Right lobe of liver (tissue), 4 donors: ENCODE results near the gene TIMM10B.

Source experiments
- CTCF ChIP-seq, 4 donors: fragments of 200-600 bp in 3 of 4; fragments of 450-650 bp in 1 of 4; IDR thresholded peaks; one replicate each; pipeline versions ENCODE4 v1.5.1 to v1.8.0; 2016 to 2022; ENCODE audit warnings: antibody characterized with exemption in 4 of 4, mild to moderate bottlenecking in 2 of 4
- POLR2A ChIP-seq: fragments of 450-650 bp; IDR thresholded peaks from one replicate; pipeline ENCODE4 v1.6.1; 2017; ENCODE audit warnings: antibody characterized with exemption, mild to moderate bottlenecking
- donor health status: DM: no; HTN: no; CAD: no.
- donor health status: DM: no; HTN: no; CAD: no.
- donor health status: DM: no; HTN: yes; CAD: no.

- TF ChIP-seq CTCF (IDR thresholded peaks at IDR 0.05) = no peak
- no peak for TF ChIP-seq POLR2A
Measured at GRCh38 chr11:6516865-6517264, 35.6 kb downstream of the TIMM10B start.
